CD8-positive, alpha-beta memory T cell (primary cell): ENCODE results near the gene DACT2. TPM values are rescaled to one million over a fixed set of nuclear protein-coding genes. Genes with fewer than 3 reads are reported as not detected.
A peak's percentile ranks its signal among the peaks of the same experiment; 100 is the strongest.
"Not testable (repeated sequence)": the region's sequence is repeated elsewhere in the genome, so short reads cannot be mapped to it uniquely, and the experiment has no call there.

Source experiments
- CTCF ChIA-PET: fragments of 350-600 bp; sonication (Branson Sonifier 250); formaldehyde crosslinking; loops from one replicate; lab custom pipeline; 2021; ENCODE audit warnings: antibody characterized with exemption; lab: Charles Lee
- POLR2A ChIA-PET: fragments of 350-600 bp; sonication (Branson Sonifier 250); formaldehyde crosslinking; loops from one replicate; lab custom pipeline; 2021; ENCODE audit warnings: antibody characterized with exemption; lab: Charles Lee
- DNase-seq, 5 donors: peaks; one replicate each; pipeline versions ENCODE4 v3.0.0 to v3.0.0-alpha.2; 2020 to 2022; ENCODE audit warnings: mixed read lengths in 1 of 5
- H3K27ac ChIP-seq: one replicate; pipeline ENCODE4 v1.7.0; 2013; ENCODE audit warnings: low read depth, mild to moderate bottlenecking, low read length, moderate library complexity
- H3K27me3 ChIP-seq: 2 replicates; pipeline ENCODE4 v1.7.0; 2013; ENCODE audit warnings: low read length, mild to moderate bottlenecking; ENCODE audit not compliant: insufficient read depth, poor library complexity, severe bottlenecking
- H3K36me3 ChIP-seq: 2 replicates; pipeline ENCODE4 v1.7.0; 2013; ENCODE audit warnings: mild to moderate bottlenecking, low read length, moderate library complexity; ENCODE audit not compliant: insufficient read depth
- H3K4me1 ChIP-seq: 2 replicates; pipeline ENCODE4 v1.7.0; 2013; ENCODE audit warnings: mild to moderate bottlenecking, low read length, moderate library complexity; ENCODE audit not compliant: insufficient read depth
- H3K4me3 ChIP-seq: 2 replicates; pipeline ENCODE4 v1.7.0; 2013; ENCODE audit warnings: mild to moderate bottlenecking, low read length
- H3K9me3 ChIP-seq: 2 replicates; pipeline ENCODE4 v1.7.0; 2013; ENCODE audit warnings: mild to moderate bottlenecking, low read length
- H3K27ac Mint-ChIP-seq, 8 donors: one replicate each; pipeline ENCODE4 v1.8.0; 2020 to 2021; ENCODE audit warnings: mixed read lengths in 8 of 8, mild to moderate bottlenecking in 6 of 8, inconsistent platforms in 3 of 8, moderate library complexity in 3 of 8
- H3K27me3 Mint-ChIP-seq, 2 donors: one replicate each; pipeline ENCODE4 v1.8.0; 2020 to 2021; ENCODE audit warnings: mixed read lengths in 2 of 2, mild to moderate bottlenecking in 1 of 2, moderate library complexity in 1 of 2
- H3K36me3 Mint-ChIP-seq, 3 donors: one replicate each; pipeline ENCODE4 v1.8.0; 2020 to 2021; ENCODE audit warnings: mixed read lengths in 3 of 3, inconsistent platforms in 1 of 3, mild to moderate bottlenecking in 1 of 3
- H3K4me1 Mint-ChIP-seq, 3 donors: one replicate each; pipeline ENCODE4 v1.8.0; 2020 to 2021; ENCODE audit warnings: mixed read lengths in 3 of 3, inconsistent platforms in 1 of 3, mild to moderate bottlenecking in 1 of 3
- H3K4me3 Mint-ChIP-seq, 7 donors: one replicate each; pipeline ENCODE4 v1.8.0; 2020 to 2021; ENCODE audit warnings: mixed read lengths in 7 of 7, mild to moderate bottlenecking in 6 of 7, moderate library complexity in 4 of 7, inconsistent platforms in 2 of 7
- H3K9me3 Mint-ChIP-seq, 5 donors: one replicate each; pipeline ENCODE4 v1.8.0; 2020 to 2022; ENCODE audit warnings: mixed read lengths in 5 of 5, mild to moderate bottlenecking in 3 of 5, moderate library complexity in 2 of 5, inconsistent platforms in 1 of 5
- polyA plus RNA-seq: library from polyadenylated mRNA; unstranded; fragments of 300-500 nt; fragmentation: Illumina TruSeq; gene quantifications from one replicate; pipeline ENCODE4 v1.2.3, GENCODE V29; 2021
- total RNA-seq, 2 experiments: library from RNA; stranded (reverse); gene quantifications; one replicate each; pipeline ENCODE4 v1.2.3, GENCODE V29; 2021

DACT2 gene
- total and polyA plus RNA-seq, 3 experiments from 2014 or later, result not detected

- H3K27ac Mint-ChIP-seq, result no peak overlapping the region
- Histone ChIP-seq H3K4me1 (no peaks in the 10 kb centered on the region), H3K4me3 (no peak overlapping the region), H3K9me3 (no peaks in the 10 kb centered on the region), H3K27me3 (no peaks in the 10 kb centered on the region), H3K27ac (no peak overlapping the region), H3K36me3 (no peaks in the 10 kb centered on the region)
- CTCF ChIA-PET, result no interaction called here
- no peak for DNase-seq
- no peak overlapping the region for H3K4me3 Mint-ChIP-seq
- no peaks in the 10 kb centered on the region for H3K4me1 Mint-ChIP-seq
- H3K36me3 Mint-ChIP-seq, result no peaks in the 10 kb centered on the region
- peaks cover 0 to 2% (median 2%) of the 10 kb centered on the region in 5 donors for H3K9me3 Mint-ChIP-seq
- POLR2A ChIA-PET, result no interaction called here
- peaks cover 3 to 21% of the 10 kb centered on the region in 2 donors for H3K27me3 Mint-ChIP-seq
Measured at GRCh38 chr6:168284187-168284586, 35.4 kb downstream of the DACT2 start.

- H3K27me3 ChIP-seq, result no peaks in the 10 kb centered on the region
- no peak for DNase-seq
Measured at GRCh38 chr6:168283686-168284025, 35.9 kb downstream of the DACT2 start.

GRCh38 chr6:168282985-168283685, 36.4 kb downstream of the DACT2 start:
- H3K27me3 ChIP-seq, result no peaks in the 10 kb centered on the region
- no peaks in the 10 kb centered on the region for H3K4me1 Mint-ChIP-seq
- no peaks in the 10 kb centered on the region for H3K36me3 Mint-ChIP-seq
- H3K27ac Mint-ChIP-seq, result no peak overlapping the region
- ChIA-PET POLR2A (no interaction called here), CTCF (no interaction called here)
- no peak overlapping the region for H3K27ac ChIP-seq
- no peaks in the 10 kb centered on the region for H3K36me3 ChIP-seq
- H3K27me3 Mint-ChIP-seq, result peaks cover 3 to 21% of the 10 kb centered on the region in 2 donors
- H3K9me3 Mint-ChIP-seq, result peaks cover 0 to 2% (median 2%) of the 10 kb centered on the region in 5 donors
- no peak overlapping the region for H3K4me3 ChIP-seq
- H3K4me3 Mint-ChIP-seq, result no peak overlapping the region
- H3K4me1 ChIP-seq, result no peaks in the 10 kb centered on the region
- no peaks in the 10 kb centered on the region for H3K9me3 ChIP-seq
- DNase-seq, result no peak

More at GRCh38 chr6:168283686-168284025, 35.9 kb downstream of the DACT2 start:
- Mint-ChIP-seq H3K4me1 (no peaks in the 10 kb centered on the region), H3K27ac (no peak overlapping the region), H3K27me3 (peaks cover 3 to 21% of the 10 kb centered on the region in 2 donors), H3K36me3 (no peaks in the 10 kb centered on the region), H3K9me3 (peaks cover 0 to 2% (median 2%) of the 10 kb centered on the region in 5 donors), H3K4me3 (no peak overlapping the region)
- Histone ChIP-seq H3K36me3 (no peaks in the 10 kb centered on the region), H3K4me3 (no peak overlapping the region), H3K9me3 (no peaks in the 10 kb centered on the region), H3K27ac (no peak overlapping the region), H3K4me1 (no peaks in the 10 kb centered on the region)
- ChIA-PET CTCF (no interaction called here), POLR2A (no interaction called here)

GRCh38 chr6:168281826-168282225, 37.8 kb downstream of the DACT2 start:
- POLR2A ChIA-PET, result no interaction called here

GRCh38 chr6:168281314-168281713, 38.3 kb downstream of the DACT2 start:
- not testable (repeated sequence) for H3K27ac ChIP-seq
- H3K27me3 Mint-ChIP-seq, result peaks cover 3 to 21% of the 10 kb centered on the region in 2 donors

More at GRCh38 chr6:168281826-168282225, 37.8 kb downstream of the DACT2 start:
- Mint-ChIP-seq H3K36me3 (no peaks in the 10 kb centered on the region), H3K9me3 (peaks cover 0 to 4% (median 2%) of the 10 kb centered on the region in 5 donors), H3K4me3 (no peak overlapping the region), H3K4me1 (no peaks in the 10 kb centered on the region), H3K27ac (peak overlapping the region in 1 of 8 donors; percentile 70), H3K27me3 (peaks cover 3 to 21% of the 10 kb centered on the region in 2 donors)
- H3K9me3 ChIP-seq, result no peaks in the 10 kb centered on the region
- CTCF ChIA-PET, result no interaction called here
- H3K4me1 ChIP-seq, result no peaks in the 10 kb centered on the region
- DNase-seq, result no peak
- H3K27ac ChIP-seq, result no peak overlapping the region
- H3K27me3 ChIP-seq, result no peaks in the 10 kb centered on the region
- no peaks in the 10 kb centered on the region for H3K36me3 ChIP-seq
- no peak overlapping the region for H3K4me3 ChIP-seq

GRCh38 chr6:168280899-168281245, 38.7 kb downstream of the DACT2 start:
- H3K4me3 ChIP-seq, result no peak overlapping the region
- no peaks in the 10 kb centered on the region for H3K4me1 Mint-ChIP-seq
- no peaks in the 10 kb centered on the region for H3K9me3 ChIP-seq
- CTCF ChIA-PET, result no interaction called here
- POLR2A ChIA-PET, result no interaction called here
- H3K36me3 Mint-ChIP-seq, result no peaks in the 10 kb centered on the region
- H3K27ac Mint-ChIP-seq, result no peak overlapping the region
- H3K9me3 Mint-ChIP-seq, result peaks cover 0 to 4% (median 2%) of the 10 kb centered on the region in 5 donors
- DNase-seq, result no peak
- H3K27me3 Mint-ChIP-seq, result peaks cover 6 to 21% of the 10 kb centered on the region in 2 donors
- no peak overlapping the region for H3K4me3 Mint-ChIP-seq
- no peaks in the 10 kb centered on the region for H3K4me1 ChIP-seq
- no peaks in the 10 kb centered on the region for H3K27me3 ChIP-seq
- H3K27ac ChIP-seq, result no peak overlapping the region
- no peaks in the 10 kb centered on the region for H3K36me3 ChIP-seq

More at GRCh38 chr6:168281314-168281713, 38.3 kb downstream of the DACT2 start:
- H3K4me1 ChIP-seq, H3K9me3 Mint-ChIP-seq, DNase-seq, H3K4me1 Mint-ChIP-seq, H3K4me3 Mint-ChIP-seq, H3K36me3 ChIP-seq, H3K9me3 ChIP-seq, CTCF ChIA-PET, H3K36me3 Mint-ChIP-seq, H3K27me3 ChIP-seq, H3K4me3 ChIP-seq, H3K27ac Mint-ChIP-seq, POLR2A ChIA-PET: not testable (repeated sequence)

- Histone ChIP-seq H3K27ac (no peak overlapping the region), H3K27me3 (no peaks in the 10 kb centered on the region), H3K4me1 (no peaks in the 10 kb centered on the region), H3K4me3 (no peak overlapping the region), H3K9me3 (no peaks in the 10 kb centered on the region), H3K36me3 (no peaks in the 10 kb centered on the region)
- Mint-ChIP-seq H3K27me3 (peaks cover 11 to 20% of the 10 kb centered on the region in 2 donors), H3K27ac (no peak overlapping the region), H3K9me3 (peaks cover 0 to 4% (median 2%) of the 10 kb centered on the region in 5 donors), H3K36me3 (no peaks in the 10 kb centered on the region), H3K4me3 (no peak overlapping the region), H3K4me1 (no peaks in the 10 kb centered on the region)
- ChIA-PET POLR2A (no interaction called here), CTCF (no interaction called here)
- DNase-seq, result no peak
Measured at GRCh38 chr6:168280020-168280898, 39.3 kb downstream of the DACT2 start.

GRCh38 chr6:168279403-168279935, 40.1 kb downstream of the DACT2 start:
- POLR2A ChIA-PET, result no interaction called here
- H3K9me3 Mint-ChIP-seq, result peaks cover 0 to 4% (median 0%) of the 10 kb centered on the region in 5 donors
- no peak for DNase-seq
- no peak overlapping the region for H3K27ac ChIP-seq
- H3K27me3 ChIP-seq, result no peaks in the 10 kb centered on the region
- no peaks in the 10 kb centered on the region for H3K36me3 ChIP-seq
- no peaks in the 10 kb centered on the region for H3K36me3 Mint-ChIP-seq
- no peaks in the 10 kb centered on the region for H3K4me1 ChIP-seq
- no peaks in the 10 kb centered on the region for H3K4me1 Mint-ChIP-seq
- H3K9me3 ChIP-seq, result no peaks in the 10 kb centered on the region
- H3K27me3 Mint-ChIP-seq, result peaks cover 8 to 19% of the 10 kb centered on the region in 2 donors
- no peak overlapping the region for H3K4me3 Mint-ChIP-seq
- CTCF ChIA-PET, result no interaction called here
- H3K27ac Mint-ChIP-seq, result no peak overlapping the region
- H3K4me3 ChIP-seq, result no peak overlapping the region
